T follicular helper cell (primary cell): ENCODE results near the gene TGOLN2.
"Not testable (repeated sequence)": the region's sequence is repeated elsewhere in the genome, so short reads cannot be mapped to it uniquely, and the experiment has no call there.

Experiments
- DNase-seq: peaks from one replicate; pipeline ENCODE4 v3.0.0-alpha.2; 2020; ENCODE audit warnings: low read depth

The TGOLN2 gene

DNA sequence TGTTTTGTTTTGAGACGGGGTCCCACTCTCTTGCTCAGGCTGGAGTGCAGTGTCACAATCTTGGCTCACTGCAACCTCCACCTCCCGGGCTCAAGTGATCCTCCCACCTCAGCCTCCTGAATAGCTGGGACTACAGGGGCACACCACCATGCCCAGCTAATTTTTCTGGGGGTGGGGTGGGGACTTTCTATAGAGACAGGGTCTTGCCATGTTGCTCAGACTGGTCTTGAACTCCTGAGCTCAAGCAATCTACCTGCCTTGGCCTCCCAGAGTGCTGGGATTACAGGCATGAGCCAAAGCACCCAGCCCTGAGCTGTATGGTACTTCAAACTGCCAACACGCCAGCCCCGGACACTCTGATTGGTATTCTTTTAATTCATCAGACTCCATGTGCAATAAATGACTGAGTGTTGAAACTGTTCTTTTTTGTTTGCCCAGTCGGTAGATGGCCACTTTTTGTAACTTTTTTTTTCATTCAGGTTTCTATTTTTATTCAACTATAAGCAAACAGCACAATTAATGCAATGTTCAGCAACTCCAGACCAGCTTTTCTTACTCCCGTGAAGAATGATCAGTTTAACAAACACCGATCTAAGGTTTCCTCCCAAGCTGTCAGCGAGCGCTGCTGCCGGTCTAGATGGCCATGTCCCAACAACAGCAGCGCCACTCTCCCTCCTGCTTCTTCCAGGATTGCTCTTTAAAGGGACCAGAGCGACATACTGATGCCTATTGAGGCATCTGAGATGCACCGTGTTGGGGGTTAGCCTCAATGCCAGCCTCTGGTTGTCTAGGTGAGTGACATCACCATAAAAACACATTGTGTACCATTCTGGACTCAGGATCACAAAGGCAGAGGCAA lies 12.5 kb upstream of the TGOLN2 start:
- DNase-seq: no peak

DNA sequence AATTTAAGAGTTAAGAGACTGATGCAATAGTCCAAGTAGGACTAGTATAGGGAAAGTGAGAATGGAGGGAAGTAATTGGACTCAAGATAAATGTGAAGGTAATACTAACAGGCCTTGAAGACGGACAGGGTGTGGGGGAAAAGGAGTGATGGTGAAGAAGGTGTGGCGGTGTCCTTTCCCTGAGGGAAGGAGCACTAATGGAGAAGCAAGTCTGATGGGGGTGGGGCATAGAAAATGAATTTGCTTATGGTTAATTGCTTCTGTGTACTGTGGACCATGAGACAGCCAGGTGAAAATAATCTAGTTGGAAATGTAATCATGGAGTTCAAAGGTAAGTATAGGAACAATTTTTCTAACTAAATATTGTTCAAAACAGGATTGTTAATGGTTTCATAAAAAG lies 7.1 kb upstream of the TGOLN2 start:
- no peak for DNase-seq

DNA sequence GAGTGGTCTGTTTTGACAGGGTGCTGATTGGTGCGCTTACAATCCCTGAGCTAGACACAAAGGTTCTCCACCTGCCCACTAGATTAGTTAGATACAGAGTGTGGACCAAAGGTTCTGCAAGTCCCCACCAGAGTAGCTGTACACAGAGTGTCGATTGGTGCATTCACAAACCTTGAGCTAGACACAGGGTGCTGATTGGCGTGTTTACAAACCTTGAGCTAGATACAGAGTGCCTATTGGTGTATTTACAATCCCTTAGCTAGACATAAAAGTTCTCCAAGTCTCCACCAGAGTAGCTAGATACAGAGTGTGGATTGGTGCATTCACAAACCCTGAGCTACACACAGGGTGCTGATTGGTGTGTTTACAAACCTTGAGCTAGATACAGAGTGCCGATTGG lies 6.1 kb upstream of the TGOLN2 start:
- DNase-seq: not testable (repeated sequence)

DNA sequence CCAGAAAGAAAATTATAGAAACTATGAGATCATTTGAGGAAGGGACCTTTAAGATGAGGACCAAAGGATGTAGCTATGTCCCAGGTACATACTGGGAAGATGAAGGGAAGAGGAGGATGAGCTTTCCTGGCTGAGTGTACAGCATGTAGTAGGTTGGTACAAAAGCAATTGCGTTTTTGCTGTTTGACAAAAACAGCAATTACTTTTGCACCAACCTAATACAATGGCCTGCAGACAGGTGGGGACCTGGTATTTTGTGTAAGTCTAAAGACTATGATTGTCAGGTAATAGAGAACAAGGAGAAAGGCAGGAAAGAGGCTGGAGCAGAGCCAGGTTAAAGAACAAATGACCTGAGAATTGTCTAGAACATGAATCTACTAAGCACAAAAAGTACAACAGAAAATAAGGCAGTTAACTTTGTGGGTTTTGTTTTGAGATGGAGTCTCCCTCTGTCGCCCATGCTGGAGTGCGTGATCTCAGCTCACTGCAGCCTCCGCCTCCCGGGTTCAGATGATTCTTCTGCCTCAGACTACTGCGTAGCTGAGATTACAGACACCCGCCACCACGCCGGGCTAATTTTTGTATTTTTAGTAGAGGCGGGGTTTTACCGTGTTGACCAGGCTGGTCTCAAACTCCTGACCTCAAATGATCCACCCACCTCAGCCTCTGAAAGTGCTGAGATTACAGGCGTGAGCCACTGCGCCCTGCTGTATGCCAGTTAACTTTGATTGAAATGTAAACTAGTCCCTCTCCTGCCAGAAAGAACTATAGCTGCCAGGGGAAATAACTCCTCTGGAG lies 3.2 kb upstream of the TGOLN2 start:
- DNase-seq: no peak

DNA sequence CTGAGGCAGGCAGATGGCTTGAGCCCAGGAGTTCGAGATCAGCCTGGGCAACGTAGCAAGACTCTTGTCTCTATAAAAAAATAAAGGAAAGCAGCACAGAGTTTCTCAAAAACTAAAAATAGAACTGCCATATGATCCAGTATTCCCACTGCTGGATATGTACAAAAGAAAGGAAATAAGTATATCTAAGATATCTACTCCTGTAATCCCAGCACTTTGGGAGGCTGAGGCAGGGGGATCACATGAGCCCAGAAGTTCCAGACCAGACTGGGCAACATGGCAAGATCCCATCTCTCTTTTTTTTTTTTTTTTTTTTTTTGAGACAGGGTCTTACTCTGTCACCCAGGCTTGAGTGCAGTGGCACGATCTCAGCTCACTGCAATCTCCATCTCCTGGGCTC lies 1.9 kb upstream of the TGOLN2 start:
- DNase-seq: not testable (repeated sequence)

DNA sequence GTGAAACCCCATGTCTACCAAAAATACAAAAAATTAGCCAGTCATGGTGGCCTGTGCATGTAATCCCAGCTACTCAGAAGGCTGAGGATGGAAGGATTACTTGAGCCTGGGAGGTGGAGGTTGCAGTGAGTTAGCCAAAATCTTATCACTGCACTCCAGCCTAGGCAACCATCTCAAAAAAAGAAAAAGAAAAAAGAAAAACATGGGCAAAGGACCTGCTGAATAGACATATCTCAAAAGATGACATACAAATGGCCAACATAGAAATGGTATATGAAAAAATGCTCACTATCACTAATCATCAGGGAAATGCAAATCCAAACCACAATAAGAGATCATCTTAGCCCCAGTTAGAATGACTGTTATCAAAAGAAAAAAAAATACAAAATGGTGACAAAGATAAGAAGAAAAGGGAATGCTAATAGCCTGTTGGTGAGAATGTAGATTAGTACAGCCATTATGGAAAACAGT lies 1.4 kb upstream of the TGOLN2 start:
- no peak for DNase-seq

DNA sequence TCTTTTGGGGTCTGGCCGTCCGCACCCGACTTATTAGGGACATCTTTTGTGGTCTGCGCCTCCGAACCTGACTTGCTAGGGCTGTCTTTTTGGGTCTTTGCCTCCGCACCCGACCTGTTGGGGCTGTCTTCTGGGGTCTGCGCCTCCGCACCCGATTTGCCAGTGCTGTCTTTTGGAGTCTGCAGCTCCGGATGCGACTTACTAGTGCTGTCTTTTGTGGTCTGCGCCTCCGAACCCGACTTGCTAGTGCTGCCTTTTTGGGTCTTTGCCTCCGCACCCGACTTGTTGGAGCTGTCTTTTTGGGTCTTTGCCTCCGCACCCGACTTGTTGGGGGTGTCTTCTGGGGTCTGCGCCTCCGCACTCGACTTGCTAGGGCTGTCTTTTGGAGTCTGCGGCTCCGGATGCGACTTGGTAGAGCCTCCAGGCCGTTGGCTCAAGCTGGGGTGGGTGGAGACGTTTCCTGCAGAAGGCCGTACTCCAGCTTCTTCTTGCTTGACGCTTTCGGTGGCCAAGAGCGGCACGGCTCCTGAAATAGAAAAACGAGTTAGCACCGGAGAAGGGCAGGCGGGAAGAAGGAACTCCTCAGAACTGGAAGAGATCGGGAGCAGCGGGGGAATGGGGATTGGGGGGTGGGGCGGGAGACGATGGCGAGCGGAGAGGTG lies 498 bp downstream of the TGOLN2 start:
- peak; percentile 37 for DNase-seq

DNA sequence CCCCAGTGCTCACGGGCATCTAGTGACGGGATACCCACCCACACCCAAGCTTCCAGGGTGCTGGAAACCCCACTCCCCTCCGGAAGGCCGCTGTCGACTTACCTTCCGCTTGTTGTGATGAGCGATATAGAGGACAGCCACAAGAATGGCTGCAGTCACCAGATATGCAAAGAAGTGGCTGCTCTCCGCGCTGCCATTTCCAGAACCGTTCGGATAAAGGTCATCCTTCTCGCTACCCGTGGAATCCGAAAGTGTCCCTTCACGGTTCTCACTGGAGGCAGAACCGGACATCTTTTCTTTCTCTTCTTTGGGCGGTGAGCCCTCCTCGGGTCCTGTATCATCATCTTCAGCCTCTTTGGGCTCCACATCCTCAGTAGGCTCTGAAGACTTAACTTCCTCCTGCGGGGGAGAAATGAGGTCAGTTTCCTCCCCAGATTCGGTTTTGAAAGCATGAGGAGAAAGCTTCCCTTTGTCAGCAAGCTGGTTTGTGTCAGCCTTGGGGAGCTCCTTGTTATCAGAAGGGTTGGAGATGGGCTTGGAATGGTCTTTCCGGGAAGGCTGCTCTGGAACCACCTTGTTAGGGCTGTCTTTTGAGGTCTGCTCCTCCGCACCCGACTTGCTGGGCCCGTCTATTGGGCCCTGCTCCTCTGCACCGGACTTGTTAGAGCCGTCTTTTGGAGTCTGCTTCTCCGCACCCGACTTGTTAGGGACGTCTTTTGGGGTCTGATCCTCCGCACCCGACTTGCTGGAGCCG lies 1.2 kb downstream of the TGOLN2 start:
- DNase-seq: peak; percentile 16

DNA sequence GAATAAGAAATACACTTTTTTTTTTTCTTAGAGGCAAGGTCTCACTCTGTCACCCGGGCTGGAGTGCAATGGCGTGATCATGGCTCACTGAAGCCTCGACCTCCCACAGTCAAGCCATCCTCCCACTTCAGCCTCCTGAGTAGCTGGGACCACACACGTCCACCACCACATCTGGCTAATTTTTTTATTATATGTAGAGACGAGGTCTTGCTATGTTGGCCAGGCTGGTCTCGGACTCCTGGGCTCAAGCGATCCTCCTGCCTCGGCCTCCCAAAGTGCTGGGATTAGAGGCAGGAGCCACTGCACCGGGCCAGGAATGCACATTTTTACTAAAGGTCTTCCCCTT lies 2.4 kb downstream of the TGOLN2 start:
- no peak for DNase-seq

DNA sequence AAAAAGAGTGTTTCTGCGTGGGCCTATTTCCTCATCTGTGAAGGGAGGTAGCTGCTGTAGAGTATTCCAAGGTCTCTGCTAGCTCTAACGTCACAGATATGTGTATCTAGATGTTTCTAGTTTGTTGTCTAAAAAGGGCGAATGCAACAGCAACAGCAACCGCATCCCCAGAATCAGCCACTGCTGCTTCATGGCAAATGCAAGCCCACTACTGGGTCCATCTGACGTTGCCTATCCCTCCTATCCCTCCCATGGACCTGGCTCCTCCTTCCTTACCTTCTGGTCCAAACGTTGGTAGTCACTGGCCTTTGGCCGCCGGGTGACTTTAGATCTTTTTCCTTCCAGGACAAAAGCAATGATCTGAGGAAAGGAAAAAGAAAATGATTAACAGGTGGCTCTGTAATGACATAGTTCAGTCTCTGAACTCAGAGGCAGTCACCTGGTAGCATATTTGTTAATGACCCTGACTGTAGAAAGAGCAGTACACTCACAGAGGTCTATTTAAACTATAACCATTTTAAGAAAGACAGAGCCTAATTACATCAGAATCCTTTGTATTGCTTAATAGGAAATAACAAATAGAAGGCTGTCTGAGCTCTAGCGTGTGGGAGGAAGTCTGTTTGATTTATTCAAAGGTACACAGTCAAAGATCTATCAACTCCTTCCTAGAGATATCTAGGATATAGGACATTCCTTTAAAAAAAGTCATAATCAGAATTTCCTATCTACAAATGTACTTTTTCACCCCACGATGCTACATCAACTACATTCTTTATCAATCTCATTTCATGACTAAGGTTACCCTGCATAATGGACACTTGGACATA lies 2.9 kb downstream of the TGOLN2 start:
- no peak for DNase-seq

DNA sequence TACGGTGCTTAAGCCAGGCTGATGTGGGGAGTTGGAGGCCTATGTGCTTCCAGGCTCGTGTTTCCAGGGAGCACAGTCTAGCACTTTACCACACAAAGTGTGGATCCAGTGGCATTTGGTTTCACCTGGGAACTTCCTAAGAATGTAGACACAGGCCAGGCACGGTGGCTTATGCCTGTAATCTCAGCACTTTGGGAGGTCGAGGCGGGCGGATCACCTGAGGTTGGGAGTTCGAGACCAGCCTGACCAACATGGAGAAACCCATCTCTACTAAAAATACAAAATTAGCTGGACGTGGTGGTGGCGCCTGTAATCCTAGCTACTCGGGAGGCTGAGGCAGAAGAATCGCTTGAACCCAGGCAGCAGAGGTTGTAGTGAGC lies 3.8 kb downstream of the TGOLN2 start:
- not testable (repeated sequence) for DNase-seq

DNA sequence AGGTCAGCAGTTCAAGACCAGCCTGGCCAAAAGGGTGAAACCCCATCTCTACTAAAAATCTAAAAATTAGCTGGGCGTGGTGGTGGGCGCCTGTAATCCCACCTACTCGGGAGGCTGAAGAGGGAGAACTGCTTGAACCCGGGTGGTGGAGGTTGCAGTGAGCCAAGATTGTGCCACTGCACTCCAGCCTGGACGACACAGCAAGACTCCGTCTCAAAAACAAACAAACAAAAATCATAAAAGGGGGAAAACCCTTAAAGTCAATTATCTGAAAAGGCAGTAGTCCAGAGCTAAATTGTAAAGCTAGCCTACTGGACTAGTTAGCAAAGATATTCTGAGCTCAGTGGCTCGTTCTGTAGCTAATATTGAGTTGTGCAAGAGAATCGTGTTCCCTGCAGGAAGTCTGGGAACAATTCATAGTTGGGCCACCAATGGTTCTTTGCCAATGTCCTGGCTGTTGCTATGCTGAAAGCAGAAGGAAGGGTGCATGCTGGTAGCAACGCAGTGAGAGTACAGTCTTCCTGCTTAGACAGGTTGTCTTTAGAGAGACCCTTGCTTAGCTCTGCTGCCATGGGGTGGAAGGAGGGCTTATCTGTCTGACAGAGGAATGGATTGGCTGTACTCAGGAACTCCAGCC lies 4.3 kb downstream of the TGOLN2 start:
- DNase-seq: no peak

DNA sequence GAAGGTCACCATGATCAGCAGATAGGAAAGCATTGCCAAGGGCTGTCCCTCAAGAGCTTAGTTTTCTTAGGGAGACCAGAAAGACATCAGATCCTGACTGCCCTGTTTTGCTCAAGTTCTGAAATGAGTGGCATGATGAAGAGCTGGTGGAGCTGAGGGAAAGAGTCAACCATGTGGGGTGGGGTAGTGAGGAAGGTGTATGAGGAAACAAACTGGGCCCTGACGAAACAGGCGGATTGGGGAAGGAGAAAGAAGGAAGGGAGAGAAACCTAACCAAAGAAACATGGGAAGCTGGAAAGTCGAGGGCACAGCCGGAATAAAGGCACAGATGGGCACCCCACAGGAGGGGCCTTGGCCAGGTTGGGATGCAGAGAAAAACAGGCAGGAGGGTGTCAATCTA lies 8.0 kb downstream of the TGOLN2 start:
- no peak for DNase-seq

DNA sequence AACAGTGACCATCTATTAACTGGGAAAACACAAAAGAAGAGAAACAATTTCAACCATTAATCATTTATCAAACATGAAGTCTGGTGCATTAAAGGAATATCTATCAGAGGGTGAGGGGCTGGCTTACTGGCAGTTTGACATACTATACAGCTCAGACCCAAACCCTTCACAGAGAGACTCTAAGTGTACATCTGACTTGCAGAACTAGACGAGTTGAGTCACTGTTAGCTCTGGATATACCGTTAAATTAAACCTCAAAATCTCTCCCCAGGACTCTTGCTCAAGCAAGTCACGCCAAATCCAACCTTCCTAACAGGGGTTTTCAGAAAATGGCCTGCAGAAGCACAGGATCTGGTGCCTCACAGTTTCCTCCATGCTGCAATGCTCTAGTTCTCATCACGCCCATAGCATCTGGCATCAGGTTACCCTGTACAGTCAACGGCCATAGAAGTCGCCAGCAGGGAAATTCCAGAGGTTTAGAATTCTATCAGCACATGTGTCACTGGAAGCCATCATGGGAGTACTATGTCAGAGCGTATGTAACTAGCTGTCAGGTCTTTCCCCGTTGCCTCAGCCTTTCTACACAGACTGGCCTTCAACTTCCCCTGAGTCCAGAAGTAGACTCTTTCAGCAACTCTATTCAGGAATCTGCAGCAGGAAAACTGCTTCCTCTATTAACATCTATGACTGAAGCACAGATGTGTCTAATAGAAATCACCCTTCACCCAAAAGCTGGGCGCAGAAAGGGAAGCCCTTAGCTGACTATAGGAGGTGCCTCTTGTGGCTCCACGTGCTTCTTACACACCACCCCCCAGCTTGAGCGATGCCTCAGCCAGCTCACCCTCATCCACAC lies 9.3 kb downstream of the TGOLN2 start:
- no peak for DNase-seq

DNA sequence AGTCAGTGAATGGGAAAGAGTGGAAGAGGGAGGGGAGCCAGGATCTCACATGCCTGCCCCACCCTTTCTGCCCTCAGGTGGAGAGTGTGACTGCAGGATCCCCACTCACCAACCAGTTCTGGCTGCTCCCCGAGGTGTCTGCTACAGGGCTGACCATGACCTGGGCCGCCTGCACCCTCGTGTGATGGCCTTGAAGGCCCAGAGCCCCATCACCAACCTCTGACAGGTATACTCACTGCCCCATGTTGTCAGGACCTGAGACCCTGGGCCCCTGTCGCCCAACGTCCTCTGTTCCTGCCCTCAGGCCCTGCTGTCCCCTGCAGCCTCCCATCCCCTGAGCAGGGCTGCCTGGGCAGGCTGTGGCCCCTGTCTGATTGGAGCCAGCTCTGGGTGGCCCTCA lies 11.9 kb downstream of the TGOLN2 start:
- not testable (repeated sequence) for DNase-seq

DNA sequence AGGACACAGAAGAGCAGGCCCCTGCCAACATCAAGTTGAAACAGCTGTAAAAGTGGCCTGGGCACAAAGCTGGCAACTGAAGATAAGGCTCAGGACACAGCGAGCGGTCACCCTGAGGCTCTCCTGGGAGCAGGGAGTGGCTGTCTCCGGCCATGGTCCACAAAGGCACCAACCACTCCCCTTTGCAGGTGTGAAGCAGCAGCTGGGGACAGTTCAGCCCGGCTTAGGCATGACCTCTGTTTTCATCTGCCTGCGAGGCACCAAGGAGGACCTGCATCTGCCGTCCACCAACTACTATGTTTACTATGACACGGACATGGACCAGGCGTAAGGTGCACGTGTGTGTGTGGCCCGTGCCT lies 12.9 kb downstream of the TGOLN2 start:
- no peak for DNase-seq

DNA sequence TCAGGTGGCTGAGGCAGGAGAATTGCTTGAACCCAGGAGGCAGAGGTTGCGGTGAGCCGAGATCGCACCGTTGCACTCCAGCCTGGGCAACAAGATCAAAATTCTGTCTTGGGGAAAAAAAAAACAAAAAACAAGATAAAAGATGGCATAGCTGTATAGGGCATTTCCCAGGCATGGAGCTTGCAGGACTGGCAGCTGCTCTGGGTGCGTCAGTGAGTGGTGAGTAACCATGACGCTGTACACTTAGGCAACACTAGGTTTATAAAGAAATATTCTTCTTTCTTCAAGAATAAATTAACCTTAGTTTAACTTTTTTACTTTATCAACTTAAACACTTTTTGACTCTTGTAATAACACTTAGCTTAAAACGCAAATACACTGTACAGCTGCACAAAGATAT lies 15.4 kb downstream of the TGOLN2 start:
- DNase-seq: no peak

DNA sequence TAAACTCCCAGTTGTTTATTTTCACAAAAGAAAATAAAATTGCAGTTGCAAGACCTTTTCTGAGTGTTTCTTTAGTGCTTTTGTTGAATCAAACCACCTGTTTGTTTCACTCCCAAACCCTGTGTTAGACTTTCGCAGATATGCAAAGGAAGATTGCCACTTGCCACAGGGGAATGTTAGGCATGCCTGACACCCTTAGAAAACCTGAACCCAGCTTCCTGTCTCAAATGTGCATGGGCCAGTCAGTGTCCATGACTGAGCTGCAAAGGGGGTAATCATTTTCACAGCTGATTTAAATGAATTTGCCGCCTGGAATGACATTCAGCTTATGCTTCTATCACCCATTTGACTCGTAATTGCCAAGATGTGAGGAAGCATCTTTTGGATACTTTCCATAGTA lies 17.5 kb downstream of the TGOLN2 start:
- DNase-seq: no peak

DNA sequence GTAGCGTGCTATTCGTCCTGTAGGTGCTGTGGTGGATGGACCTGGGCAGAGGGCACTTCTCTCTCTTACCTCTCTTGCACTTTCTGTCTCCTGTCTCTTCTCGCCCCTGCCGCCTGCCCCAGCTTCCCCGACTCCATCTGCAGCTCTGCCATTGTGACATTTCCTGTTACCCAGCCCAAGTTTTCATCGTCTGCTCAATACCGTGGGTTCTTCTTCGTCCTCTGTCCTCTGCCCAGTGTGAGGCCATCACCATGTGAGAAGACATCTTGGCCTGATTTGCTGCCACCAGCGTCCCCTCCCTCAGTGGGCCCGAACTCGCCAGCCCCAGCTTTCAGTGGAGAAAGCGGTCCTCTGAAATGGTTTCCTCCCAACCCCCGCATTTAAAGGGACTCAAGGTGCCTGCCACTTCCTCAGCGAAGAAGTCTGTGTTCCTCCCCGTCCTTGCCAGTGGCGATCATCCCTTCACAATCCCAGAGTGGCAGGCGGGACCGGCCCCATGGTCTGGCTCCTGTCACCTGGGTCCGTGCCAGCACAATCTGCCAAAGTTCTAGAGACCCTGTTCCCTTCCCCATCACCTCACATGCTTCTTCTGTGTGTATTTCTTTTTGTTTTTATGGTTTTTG lies 18.0 kb downstream of the TGOLN2 start:
- DNase-seq: no peak
